ENCODE measurements around the gene PLA2G4B.

DNA sequence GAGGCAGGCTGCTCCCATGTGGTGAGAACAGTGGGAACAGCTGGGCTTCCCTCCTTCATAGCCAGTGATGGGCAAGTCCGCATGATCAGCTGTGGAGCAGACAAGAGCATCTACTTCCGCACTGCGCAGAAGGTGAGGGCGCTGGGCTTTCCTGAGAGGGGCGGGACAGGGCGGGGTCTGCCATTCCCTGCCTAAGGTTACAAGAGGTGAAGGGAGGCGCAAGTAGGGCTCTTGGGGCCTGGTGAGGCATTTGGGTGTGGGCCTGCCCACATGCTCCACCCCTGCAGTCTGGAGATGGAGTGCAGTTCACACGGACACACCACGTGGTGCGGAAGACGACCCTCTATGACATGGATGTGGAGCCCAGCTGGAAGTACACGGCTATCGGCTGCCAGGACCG is 21.3 kb upstream of the PLA2G4B start:
- no peak for TF ChIP-seq POLR2A (IDR thresholded peaks at IDR 0.05)
- TF ChIP-seq, protein P1, sequence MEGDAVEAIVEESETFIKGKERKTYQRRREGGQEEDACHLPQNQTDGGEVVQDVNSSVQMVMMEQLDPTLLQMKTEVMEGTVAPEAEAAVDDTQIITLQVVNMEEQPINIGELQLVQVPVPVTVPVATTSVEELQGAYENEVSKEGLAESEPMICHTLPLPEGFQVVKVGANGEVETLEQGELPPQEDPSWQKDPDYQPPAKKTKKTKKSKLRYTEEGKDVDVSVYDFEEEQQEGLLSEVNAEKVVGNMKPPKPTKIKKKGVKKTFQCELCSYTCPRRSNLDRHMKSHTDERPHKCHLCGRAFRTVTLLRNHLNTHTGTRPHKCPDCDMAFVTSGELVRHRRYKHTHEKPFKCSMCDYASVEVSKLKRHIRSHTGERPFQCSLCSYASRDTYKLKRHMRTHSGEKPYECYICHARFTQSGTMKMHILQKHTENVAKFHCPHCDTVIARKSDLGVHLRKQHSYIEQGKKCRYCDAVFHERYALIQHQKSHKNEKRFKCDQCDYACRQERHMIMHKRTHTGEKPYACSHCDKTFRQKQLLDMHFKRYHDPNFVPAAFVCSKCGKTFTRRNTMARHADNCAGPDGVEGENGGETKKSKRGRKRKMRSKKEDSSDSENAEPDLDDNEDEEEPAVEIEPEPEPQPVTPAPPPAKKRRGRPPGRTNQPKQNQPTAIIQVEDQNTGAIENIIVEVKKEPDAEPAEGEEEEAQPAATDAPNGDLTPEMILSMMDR (IDR thresholded peaks at IDR 0.05), result no peak
